ENCODE data around the gene MEA1.

Gene MEA1

DNA sequence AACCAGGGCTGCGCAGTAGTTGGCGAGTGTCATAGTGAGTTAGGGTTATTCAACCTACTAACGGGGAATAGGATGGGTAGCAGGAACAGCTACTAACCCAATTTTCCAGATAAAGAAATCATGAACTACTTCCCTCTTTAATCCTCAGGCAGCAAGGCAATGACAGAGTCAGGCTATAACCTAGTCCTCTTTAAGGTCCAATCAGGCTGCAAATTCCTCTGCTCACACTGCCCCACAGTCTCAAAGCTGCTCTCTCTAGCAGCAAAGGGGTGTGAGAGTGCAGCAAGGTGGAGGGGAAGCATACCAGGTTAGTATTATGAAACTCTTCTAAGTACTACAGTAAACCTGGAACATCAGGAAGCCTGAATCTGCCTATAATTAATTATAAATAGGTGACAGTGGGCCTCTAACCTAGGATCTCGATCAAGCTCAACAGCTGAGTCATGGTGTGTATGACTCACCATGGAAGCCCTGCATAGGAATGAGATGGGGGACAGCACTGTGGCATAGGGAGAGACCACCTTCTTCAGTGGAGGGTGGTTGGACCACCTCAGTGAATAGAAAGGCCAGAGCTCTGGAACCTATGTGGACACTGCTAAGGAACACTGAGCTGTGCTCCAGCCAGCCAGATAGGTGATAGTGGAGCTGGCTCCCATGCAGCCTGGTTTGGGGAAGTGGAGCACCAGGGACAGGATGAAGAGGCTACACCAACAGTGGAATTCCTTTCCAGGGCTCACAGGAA lies 42.7 kb downstream of the MEA1 start:
- DNase-seq (ENCODE audit: low spot score) = no peak

DNA sequence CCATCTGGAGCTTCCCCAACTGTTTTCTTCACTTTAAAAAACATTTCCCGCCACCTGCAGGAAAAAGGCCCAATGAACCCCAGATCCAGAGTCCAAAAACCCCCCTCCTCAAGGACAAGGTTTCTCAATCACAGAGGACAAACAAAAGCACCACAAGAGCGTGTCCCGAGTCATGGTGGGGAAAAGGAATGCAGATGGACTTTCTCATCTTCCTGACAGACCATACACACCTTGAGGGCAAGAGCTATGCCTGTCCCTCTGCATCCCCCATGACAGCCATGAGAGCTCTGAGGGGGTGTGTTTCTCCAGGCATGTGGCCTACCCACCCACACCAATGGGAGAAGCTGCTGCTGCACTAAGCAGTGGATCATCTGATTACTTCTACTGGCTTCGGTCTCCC lies 43.8 kb downstream of the MEA1 start:
- no peak for DNase-seq (ENCODE audit: low spot score)

DNA sequence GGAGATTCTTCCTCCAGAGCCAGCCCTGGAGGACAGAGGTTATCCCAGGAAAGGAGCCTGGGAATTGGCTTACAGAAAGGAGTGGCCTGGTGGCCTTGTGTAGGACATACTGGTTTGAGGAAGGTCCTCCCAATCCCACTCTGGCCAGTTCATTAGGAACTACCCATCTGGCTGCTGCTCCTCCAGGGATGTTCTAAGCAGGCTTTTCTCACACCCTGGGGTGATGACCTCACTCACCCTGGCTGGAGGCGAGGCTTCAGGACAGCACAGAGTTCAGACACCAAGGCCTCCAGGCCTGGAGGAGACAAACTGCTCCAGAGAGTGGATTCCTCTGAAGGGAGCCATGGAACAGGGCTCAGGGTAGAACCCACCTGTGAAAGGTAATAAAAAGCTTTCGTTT lies 44.3 kb downstream of the MEA1 start:
- no peak for DNase-seq (ENCODE audit: low spot score)

DNA sequence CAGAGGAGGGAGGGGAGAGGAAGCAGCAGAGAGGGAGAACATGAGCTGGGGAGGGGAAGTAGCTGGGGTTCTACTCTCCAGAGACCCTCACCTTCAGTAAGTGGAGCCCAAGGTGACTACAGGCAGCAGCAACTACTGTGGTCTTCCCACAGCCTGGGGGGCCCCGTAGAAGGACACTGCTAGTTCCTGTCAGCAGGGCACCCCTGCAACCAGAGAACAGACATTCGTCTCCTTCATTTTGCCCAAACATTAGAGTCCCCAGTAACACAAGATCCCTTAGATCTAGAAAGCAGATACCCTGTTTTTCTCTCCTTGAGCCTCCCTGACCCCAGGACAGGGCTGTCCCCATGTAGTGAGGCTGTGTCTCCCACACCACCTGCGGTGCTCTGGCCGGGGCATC lies 45.0 kb downstream of the MEA1 start:
- DNase-seq (ENCODE audit: low spot score) = no peak

DNA sequence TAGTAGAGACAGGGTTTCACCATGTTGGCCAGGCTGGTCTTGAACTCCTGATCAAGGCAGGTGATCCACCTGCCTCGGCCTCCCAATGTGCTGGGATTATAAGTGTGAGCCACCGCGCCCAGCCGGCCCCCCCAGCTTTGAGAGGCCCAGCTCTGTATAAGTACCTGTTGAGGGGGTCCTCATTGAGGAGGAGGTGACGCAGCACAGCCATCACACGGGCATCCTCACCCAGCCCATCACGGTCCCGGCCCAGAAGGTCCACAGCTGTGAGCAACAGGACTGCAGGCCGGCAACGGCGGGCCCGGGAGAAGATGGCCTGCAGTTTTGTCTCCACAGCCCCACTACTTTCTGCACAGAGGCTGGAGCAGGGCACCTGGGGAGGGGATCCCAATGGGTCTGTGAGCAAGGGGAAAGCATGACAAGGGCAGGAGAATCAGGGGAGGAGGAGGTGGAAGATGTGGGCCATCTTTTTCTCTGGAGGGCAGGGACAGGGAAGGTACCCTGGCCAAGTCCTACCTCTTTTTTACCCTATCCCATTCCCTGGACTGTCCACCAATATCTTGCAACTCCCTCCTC lies 45.5 kb downstream of the MEA1 start:
- DNase-seq (ENCODE audit: low spot score) = no peak

DNA sequence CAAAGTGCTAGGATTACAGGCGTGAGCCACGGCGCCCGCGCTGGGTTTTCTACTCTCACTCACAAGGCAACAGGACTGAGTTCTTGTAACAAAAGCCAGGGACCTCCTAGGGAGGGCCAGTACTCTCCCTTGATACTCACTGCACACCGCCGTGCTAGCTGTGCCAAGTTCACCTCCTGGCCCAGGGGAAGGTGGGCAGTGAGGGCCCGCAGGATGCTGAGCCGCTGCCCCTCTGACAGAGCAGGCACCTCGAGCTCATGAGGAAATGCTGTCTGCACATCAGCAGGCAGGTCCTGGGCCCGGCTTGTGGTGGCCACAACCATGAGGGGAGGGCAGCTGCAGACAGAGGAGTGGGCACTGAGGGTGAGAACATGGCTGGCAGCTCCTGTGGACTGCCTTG lies 46.5 kb downstream of the MEA1 start:
- DNase-seq (ENCODE audit: low spot score) = no peak

DNA sequence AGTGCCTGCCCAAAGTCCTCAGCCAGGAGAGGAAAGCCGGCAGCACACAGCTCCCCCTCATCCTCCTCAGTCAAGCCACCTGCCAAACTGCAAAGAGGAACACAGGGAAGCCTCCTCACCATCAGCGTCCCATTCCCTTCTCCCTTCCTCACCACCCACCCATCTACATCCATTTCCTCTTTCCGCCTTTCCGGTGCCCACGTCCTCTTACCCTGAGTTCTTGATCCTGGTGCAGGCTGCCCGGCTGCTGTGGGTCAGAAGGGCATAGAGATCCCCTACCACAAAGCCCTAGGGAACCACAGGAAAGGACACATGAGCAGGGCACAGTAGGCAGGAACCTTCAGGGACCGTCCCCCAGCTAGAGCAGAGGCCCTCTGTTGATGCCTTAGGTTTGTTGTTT lies 47.2 kb downstream of the MEA1 start:
- DNase-seq (ENCODE audit: low spot score) = no peak

DNA sequence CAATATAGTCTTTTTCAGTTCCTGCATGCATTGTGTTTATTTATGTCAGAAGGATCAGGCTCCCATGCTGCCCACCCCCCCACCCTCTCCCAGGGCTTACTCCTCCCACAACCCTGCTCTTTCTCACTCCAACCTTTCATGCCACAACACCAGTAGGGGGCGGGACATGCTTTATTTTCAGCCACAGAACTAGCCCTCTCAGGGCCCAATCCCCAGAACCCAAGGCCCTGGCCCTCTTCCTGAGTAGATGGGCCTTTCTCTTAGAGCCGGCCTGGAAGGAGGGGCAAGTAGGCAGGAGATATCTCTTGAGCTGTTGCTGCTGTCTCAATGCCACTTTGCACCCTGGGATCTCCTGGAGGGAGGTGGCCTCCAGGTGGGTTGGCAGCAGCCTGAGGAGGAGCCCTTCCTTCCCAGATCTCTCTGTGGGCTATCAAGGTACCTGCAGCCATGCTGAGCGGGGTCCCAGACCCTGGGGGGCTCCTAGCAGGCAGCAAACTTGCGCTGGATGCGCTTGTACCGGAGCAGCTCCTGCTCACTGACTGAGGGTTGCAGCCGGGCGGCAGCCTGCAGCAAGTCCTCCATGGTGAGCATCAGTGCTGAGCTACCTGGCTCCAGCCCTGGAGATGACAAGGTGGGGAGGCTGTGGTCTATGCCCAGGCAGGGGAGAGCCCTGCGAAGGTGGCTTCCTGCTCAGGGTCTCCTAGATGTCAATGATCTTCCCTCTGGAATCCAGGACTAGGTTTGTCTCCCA lies 49.7 kb downstream of the MEA1 start:
- peak; percentile 75 for DNase-seq (ENCODE audit: low spot score)

DNA sequence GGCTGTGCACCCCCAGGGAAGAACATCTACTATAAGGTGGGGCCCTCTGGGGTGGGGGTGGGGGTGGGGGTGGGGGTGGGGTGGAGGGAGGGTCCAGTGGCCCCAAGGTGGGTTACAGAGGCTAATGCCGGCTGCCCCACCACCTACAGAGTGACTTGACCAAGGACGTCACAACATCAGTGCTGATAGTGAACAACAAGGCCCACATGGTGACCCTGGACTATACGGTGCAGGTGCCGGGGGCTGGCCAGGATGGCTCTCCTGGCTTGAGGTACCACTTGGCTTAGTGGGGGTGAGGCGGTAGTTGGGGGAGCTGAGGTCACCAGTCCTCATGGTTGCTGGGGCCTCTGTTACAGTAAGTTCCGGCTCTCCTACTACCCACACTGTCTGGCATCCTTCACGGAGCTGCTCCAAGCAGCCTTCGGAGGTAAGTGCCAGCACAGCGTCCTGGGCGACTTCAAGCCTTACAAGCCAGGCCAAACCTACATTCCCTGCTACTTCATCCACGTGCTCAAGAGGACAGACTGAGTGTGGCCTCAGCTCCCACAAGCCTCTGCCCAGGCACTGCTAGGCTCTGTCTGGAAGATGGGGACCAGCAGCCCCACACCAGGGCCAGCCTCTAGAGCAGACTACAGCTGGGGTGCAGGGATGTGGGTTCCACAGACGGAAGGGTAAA lies 50.4 kb downstream of the MEA1 start:
- no peak for DNase-seq (ENCODE audit: low spot score)

DNA sequence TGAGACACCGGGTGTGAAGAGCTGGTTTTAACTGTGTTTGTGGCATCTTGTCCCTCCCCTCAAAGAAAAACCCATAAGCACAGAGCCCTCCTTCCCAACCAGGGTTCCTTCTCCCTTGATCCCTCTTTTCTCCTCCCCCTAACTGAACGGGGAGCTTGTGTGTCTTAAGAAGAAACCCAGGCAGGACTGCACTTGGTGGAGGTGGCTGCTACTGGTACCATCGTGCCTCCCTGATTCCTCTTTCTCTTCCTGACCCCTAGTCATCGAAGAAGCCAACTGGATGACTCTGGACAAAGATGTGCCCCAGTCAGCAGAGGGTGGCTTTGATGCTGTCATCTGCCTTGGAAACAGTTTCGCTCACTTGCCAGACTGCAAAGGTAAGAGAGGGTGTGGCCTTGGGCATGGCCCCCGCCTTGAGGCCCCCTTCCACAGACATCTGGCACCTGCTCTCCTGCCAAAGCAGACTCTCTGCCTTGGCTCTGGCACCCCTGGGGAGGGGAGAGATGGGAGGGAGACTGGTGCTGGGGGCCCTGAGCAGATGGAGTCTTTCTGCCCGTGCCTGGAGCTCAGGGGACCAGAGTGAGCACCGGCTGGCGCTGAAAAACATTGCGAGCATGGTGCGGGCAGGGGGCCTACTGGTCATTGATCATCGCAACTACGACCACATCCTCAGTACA lies 51.1 kb downstream of the MEA1 start:
- DNase-seq (ENCODE audit: low spot score) = no peak

DNA sequence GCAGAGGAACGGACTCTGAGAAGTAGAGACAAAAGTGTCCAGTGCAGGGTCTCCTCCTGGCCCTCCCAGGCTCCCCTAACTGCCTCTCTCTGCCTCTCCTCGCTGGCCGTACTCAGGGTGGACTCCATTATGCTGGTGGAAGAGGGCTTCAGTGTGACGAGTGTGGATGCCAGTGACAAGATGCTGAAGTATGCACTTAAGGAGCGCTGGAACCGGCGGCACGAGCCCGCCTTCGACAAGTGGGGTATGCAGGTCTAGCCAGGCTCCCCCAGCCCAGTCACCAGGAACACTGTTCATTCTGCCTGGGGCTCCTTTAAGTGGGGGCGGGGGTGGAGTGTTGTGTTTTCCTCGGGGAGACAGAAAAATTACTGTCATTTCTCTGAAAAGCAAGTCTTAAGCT lies 51.6 kb downstream of the MEA1 start:
- DNase-seq (ENCODE audit: low spot score) = no peak

All from NAMALWA (cell line).